ENCODE measurements around the gene ANKH.
A peak's percentile ranks its signal among the peaks of the same experiment; 100 is the strongest.

ANKH gene

DNA sequence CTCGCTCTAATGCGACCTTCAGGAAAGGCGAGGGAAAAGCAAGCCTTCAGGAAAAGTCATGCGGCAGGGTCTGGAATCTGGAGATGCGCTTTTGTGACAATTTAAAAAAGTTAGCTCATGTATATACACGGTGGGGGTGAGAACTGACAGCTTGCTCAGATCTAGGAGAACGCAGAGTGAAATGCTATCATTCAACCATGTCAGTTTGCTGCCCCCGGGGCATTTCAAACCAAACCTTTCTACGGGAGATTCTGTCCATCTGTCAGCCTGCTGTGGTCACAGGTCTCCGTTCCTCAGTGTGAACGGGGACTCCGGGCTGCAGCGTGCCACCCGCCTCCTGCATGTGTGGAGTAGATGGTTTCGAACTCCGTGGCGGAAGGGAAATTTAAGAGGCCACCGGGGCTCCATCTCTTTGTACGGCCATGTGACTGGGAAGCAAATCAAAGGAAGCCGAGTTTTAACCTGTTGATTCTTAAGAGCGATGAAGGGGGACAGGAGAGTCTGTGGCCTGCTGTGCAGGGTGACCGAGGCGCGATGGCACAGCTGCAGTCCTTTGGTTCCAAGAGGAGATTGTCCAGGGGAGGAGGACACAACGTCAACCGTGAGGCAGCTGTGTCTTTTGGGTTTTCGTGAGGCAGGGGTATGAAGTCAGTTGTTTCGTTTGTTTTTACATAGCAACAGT, 161.1 kb downstream of the ANKH start:
- no peak for FAIRE-seq

DNA sequence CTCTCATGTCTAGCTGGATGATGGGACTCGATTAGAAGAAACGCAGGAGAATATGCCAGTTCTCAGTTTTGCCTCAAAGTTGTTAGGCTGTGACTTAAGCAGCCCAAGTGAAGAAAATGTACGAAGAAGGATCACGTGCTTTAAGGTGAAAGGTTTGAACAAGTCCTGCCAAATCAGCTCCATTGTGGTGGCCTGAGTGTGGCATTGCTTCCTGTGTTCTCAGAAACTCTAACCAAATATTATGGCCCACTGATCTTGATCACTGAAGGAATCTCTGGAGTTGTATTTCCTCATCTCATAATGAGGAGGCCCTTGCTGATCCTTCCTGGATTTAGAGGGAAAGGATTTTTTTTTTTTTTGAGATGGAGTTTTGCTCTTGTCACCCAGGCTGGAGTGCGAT, 163.0 kb downstream of the ANKH start:
- no peak for FAIRE-seq

DNA sequence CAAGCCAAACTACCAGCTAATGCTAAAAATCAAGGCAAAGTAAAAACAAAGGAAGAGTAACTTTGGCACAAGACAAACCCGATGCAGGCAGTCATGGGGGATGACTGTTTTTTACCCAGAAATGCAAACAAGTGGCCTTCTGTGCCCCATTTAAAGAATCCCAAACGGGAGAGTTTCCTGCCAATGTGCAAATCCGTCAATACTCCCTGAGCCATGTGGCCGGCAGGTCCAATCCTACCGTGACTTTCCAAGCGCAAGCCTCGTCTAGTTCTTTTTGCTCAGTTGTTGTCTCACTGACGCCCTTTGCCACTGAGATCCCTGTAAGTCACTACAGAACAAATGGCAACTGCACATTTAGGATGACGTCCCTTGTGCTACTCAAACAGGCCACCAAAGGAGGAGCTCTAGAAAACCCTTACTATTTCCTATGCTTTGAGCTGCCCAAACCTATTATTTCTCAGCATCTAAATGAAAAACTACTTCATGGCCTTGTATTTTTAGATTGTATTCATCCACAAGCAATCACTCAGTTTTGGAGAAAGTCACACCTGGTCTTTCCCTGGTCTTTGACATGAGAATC, 163.7 kb downstream of the ANKH start:
- no peak for FAIRE-seq

DNA sequence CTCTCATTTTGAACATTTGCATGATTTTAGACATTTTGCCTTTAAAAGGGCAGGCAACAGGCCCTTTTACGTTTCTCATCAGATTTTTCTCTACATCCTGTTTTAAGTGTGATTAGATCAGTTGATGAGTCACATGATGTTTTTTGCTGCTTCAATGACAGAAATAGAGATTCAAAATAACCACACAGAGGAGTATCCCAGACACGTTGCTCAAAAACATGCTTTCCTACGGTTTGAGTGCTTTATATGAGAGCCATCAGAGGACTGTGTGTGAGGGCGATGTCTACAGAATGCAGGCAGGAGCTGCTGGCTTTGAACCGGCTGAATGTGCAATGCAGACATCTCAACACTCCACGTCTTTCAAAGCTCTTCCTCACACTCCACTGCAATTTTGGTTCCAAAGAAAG, 165.0 kb downstream of the ANKH start:
- no peak for FAIRE-seq

DNA sequence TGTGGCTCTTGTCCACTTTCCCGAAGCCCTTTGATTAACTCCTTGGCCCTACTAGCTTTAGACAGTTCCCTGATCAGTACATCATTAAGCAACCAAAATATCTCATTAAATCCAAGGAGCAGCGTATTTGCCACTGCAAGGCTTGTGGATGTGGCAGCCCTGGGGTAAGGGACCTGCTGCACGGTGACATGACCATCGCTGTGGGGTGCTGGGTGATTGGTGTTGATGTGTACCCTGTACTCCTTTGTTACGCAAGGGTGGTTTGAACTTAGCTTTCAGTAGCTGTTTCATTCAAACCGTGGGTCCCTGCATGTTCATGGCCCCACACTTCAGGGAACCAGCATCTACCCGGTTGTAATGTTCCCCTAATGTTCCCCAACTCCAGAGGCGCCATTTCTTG, 166.0 kb downstream of the ANKH start:
- no peak for FAIRE-seq

DNA sequence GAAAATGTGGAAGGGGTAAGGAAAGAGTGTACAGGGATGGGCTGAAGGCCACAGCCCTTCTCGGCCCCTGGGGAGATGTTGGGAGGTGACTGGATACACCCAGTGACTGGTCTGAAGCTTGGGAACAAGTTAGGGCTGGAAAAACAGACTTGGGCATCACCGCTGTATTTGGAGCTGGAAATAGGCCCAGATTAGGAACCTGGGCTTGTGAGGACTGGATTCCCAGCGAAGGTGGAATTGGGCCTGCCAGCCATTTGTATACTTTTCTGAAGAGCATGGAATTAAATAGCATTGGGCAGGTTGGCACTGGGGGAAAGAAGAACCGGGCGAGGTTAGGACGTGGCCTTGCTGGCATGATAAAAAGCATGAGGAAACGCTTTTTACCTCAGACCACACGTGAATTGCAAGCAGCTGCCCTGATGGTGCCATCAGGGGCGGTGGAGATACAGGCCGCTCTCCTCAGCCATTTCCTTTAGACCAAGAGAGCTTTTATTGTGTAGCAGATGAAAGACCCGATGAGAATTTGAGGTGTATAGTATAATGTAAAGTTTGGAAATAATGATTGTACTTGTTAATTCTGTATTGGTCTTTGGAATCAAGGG, 169.2 kb downstream of the ANKH start:
- FAIRE-seq = no peak

DNA sequence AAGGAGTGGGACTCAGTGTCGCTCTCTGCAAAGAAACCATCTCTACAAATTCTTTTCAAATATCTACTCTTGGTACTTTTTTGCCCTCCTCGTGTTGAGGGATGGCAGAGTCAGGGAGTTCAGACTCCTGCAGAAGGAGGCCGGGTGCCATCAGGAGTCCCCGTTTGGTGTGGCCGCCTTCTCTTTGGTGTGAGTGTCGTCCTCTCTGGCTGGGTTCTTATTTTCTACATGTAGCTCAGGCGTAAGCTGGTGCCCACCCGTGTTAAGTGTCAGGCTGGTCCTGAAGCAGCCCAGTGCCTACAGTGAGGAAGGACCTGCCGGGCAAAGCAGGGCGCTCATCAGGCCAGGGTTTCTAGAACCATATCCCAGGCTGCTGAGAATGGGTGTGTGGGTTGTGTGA, 170.0 kb downstream of the ANKH start:
- FAIRE-seq = no peak

DNA sequence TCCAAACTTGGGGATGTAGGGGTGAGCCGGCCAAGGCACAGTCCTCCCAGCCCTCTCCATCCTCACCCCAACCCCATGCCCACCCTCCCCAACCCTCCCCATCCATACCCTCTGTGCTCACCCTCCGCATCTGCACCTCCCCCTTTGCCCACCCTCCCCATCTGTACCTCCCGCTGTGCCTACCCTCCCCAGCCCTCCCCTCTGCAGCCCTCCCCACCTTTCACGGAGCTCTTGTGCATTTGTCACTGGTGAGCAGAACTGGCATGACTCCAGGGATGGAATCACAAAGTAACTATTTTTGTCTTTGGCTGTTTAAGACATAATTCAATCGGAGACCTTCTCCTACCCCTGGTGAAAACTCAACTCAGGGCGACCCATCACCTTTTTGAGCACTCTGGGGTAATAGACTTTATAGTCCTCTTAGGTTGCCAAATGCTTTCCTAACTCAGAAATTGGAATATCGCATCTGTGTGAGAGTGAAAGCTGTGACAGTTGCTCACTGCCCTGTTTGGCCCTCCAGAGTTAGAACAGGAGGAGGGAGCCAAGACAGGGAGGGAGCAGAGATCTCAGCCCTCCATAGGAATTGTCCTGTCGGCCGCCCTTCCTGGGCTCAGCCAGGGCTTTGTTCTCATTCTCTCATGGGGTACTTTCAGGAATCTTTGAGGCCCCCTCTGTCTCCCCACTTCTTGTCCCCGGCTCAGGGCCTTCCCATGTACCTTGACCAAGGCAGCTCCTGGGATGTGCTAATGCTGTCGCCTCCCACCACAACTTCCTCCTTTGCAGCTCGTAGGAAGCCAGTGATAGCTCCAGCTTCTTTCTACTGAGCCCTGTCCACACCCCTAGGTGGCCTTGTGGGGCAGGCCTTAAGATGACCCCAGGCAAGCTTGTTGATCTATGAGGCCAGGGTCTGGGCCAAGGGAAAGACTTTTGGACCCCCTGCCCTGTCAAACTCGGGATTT, 170.8 kb downstream of the ANKH start:
- FAIRE-seq = no peak

DNA sequence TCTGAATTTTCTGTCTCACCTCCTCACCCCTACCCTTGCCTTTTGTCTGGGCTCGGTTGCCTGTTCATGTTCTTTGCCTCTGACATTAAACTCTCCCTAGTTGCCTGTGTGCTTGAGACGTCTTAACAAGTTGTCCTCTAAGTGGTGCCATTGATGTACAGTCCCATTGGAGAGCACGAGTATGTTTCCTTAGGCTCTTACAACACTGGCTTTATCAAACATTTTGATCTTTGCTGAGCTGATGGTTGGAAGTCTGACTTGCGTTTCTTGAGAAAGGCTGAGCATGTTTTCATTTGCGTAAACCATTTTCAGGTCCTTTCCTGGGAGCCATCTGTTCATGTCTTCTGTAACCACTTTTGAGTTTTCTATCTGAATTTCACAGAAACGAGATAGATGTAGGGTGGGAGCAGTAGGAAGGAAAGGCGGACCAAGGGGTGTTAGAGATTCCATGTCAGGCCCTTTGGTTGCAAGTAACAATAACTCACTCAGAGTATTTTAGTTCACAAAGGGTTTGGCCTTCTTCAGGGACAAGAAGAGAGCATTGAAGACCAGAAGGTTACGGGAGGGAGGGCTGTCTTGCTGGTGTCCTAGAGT, 171.7 kb downstream of the ANKH start:
- no peak for FAIRE-seq

DNA sequence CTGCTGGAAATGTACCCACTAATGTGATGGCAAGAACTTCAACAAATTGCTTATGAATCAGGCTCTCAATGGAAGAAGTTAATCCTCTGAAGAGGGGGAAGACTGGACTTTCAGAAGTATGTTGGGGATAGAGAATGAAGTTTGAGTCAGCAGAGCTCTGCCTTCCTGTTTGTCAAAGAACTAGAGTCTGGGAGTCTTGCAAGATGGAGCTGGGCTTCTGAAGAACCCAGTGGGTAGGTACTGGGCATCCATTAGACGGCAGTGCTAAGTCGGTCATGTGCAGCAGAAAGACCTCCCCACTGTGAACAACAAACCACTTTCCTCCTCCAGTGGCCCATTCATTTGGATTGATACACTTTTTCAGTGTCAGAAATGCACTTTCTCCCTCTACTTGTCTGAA, 172.4 kb downstream of the ANKH start:
- FAIRE-seq = no peak

DNA sequence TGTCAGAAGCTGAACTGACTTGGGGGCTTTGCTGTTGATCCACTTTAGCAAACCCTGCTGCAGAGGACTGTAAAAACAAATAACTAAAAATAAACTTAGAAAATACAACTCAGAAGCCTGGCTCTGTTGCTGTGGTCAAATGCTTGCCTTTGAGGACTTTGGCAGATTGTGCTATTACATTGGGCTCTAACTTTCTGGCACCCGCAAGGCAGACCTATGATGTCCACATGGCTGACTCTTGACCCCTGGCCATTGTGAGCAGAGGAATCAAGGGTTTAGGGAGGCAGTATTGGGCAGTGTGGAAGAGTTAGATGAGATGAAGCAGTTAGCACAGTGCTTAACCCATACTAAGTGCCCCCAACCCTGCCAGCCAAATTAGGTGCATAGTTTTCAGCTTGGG, 173.1 kb downstream of the ANKH start:
- FAIRE-seq = no peak

DNA sequence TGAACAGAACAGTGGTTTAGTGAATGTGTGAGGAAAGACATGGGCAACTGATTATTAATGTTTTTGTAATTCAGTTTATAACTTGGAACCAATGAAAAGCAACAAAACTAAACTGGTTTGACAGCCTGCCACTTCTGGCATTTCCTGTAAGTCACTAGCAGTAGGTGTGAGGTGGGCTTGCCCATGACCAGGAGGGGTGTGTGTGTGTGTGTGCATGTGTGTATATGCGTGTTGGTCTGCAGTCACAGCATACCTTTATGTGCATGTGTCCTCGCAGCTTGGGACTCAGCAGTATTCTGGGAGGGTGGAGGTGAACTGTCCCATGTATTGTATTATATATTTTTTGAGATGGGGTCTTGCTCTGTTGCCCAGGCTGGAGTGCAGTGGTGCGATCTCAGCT, 174.7 kb downstream of the ANKH start:
- FAIRE-seq = no peak

DNA sequence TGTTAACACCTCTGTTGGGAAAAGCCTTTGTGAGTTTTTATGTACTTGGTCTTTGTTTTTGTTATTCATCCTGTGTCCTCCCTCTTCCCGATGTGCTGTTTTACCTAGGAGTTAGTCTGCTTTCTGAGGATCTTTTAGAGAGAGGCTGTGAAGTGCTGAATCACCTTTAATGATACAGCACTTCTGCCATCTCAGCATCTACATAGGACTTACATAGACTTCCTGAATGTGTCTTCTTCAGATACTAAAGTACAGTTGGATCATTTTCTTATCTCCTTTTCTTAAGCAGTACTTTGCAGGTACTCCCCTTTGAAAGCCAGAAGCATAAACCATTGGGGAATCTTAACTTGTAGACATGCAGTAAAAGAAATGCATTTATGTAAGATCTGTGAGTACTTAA, 175.5 kb downstream of the ANKH start:
- FAIRE-seq = no peak

DNA sequence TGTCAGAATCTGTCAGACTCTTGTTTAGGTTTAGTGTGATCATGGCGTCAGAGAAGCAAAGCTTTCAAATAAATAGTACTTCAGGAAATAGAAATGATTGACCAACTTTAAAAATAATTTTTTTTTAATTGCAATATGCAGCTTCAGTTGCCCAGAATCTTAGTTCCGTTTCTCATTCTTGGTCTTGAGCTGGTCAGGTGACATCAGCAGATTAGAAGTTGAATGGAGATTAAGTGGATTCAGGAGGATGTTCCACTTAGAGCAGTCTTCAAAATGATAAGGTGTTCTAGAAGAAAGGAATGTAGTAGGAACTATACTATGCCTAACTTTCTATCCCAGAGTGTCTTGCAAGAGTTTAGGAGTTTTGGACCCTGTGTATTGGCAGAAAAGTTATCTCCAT, 176.4 kb downstream of the ANKH start:
- FAIRE-seq = no peak

DNA sequence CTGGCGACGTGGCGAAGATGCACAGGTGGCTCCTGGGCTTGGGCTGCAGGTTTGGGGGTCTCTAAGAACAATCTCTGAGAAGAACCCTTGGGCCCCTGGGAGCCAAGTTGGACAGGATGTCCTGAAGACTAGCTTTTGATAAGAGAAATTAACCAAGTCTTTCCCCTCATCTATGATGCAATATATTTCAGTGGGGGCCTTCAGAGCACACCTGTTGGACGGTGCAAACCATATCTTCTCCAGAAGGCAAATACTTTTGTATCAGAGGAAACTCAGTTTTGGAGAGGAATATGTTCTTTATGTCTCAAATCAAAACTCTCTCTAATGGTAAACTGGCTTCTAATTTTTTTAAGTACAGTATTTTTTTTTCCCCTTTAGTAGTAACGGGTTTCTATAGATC, 178.5 kb downstream of the ANKH start:
- FAIRE-seq = no peak

DNA sequence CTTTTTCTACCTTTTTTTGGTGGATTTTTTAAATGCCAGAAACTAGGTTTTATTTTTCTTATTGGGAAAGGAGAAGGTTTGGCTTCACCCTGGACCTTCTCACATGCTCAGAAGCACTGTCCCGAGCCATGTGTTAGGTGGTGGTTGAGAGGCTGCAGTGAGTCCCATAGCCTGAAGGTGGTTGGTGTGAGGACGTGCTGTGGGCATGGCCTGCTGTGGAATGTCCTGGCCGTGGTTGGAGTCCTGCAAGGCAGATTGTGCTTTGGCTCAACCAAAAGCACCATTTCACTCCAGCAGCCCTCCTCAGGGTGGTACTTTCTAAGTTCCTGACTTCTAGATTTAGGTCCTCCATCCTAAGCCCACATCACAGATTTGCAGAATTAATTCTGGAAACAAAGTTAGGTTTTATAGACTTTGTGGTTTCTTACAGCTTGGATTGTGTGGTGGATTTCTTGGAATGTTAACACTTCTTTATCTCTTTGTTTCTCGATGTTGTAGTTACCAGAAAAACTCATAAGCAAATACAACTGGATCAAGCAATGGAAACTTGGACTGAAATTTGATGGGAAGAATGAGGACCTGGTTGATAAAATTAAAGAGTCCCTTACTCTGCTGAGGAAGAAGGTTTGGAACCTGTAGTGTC, 184.4 kb downstream of the ANKH start:
- FAIRE-seq = no peak

DNA sequence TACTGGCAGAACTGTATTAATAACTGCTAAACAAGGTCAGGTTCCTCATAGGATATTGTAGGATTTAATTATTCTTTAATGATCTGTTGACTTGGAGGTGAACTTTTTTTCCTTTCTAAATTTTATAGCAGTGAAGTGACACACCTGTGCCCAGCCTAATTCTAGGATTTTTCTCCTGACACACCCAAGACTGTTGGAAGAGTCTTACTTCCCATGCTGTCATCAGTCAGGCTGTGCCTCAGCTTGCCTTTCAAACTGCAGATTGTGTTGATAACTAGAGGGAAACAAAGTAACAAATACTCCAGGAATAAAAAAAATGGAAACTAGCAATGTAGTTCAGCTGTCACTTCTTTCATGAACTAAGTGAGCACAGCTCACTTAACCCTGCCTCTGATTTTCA, 185.1 kb downstream of the ANKH start:
- no peak for FAIRE-seq

DNA sequence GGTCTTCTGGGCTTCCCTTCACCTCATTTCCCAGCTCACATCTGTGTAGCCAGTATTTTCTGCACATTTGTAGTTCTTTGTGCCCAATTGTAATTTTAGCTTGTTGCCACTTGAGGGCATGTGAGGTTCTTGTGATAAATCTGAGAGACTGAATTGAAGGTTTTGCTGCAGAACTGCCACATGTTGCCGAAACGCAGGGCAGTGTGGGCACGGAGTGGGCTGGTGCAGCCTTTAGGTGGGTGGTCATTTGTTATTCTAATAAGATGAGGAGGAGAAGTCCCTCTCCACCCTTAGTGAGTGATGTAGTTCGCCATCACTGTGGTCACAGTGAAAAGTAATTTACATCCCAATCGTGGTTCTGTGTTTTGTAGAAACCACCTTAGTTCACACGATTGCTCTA, 185.8 kb downstream of the ANKH start:
- FAIRE-seq = peak; percentile 75

DNA sequence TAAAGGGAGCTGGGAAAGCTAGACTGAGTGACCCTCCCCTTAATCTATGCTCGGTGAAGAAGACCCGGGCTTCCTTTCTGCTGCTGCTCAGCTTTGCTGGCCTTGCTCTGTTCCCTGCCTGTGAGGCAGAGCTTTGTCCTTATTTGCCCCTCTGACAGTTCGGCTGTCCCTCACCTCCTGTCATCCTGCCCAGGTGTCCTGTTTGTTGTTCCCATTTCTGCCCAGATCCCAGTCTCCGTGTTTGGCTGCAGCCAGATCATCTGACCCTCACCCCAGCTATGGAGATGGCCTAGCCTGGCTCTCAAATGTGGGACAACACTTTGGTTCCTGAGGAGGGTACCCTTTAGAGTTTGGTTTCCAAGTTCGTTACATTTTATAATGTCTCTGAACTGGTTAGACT, 186.8 kb downstream of the ANKH start:
- FAIRE-seq = no peak

DNA sequence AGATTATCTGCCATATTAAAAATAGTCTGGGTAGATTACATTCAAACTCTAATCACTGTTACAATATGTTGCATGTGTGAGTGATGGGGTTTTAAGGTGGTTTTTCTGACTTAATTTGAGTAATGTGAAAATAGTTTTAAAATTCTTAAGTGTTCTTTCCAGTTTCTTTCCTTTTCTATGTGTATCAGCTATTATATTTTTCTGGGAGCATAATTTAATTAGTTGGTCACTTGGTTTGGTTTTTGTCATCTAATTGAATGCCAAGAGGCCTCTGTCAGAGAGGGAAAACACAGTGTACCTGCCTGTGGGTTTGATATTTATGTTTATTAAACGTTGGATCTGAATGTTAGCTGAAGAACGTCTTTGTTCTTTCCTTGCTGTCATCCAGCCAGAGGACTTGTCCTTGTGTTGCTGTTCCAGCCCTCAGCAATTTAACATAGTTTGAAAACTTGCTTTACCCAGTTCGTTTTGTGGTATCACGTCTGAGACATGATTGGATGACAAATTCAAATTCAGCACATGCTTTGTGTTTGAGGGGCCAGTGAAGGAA, 187.6 kb downstream of the ANKH start:
- no peak for FAIRE-seq

DNA sequence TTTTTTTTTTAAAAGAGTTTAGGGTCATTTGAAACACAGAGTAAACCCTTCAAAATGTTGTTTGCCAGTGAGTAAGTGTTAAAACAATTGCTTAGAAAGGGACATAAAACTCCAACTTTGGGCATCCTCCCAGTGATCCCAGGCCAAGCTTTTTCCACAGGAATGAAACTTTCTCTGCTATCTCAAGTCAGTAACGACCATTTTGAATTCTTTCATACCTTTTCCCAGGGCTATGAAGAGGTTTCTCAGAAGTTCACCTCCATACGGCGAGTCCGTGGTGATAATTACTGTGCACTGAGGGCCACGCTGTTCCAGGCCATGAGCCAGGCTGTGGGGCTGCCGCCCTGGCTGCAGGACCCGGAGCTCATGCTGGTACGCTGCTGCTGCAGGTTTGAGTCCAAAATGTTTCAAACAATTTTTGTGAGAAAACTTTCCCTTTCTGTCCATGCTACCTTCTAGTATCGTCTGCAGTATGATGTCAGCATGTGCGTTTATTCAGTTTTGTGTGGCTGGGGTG, 190.3 kb downstream of the ANKH start:
- no peak for FAIRE-seq

DNA sequence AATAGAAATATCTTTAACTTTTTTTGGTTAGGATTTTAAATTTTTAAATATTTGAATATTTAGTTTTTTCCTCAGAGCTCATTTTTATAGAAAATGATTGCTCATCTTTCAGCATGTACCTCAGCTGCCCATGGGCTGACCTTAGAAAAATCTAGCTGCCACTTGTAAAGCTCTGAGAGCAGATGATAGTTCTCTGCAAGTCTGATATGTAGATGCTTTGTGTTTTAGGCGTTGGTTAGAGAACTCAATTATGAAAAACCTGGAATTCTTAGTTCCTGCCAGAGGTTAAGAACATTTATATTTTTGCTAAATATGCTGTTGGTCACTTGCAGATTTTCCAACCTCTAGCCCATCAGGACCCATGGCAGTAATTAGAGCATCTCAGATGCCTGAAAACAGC, 192.0 kb downstream of the ANKH start:
- no peak for FAIRE-seq
